Measurements from ENCODE around the gene PHLDA3.

The PHLDA3 gene

GRCh38 chr1:201511396-201511940, 42.5 kb upstream of the PHLDA3 start:
- DNase-seq, result no peak
- no peak overlapping the region for H3K4me2 ChIP-seq (ENCODE audit: insufficient read depth, low read length)
- H3K9ac ChIP-seq (ENCODE audit: low read depth, low read length), result no peak overlapping the region

DNA sequence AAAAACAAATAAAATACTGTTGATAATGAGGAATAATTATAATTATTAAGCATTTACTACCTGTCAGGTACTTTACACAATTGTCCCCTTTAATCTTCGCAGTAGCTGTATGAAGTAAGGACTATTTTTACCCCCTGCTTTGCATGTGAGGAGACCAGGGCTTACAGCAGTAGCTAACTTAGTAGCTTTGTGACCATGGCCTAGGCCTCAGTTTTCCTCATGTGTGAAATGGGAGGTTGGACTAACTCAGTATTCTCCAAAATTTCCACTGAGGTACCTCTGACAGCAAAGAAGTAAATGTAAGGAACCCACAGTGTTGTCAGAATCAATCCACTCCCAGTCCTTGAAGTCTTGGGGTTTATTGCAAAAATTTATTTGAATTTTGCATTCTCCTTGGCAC, 41.7 kb upstream of the PHLDA3 start:
- Histone ChIP-seq H4K20me1 (ENCODE audit: insufficient read depth, low read length) (0 out of 2 replicates have a peak, but pooled peaks cover 3% of the 10 kb centered on the region), H3K4me2 (ENCODE audit: insufficient read depth, low read length) (no peak overlapping the region), H3K27me3 (ENCODE audit: insufficient read depth, low read length, poor library complexity) (no peaks in the 10 kb centered on the region), H3K27ac (ENCODE audit: low read length) (no peak overlapping the region), H2AFZ (ENCODE audit: low read depth, low read length) (no peak overlapping the region), H3K9me3 (ENCODE audit: insufficient read depth, low read length, severe bottlenecking) (no peaks in the 10 kb centered on the region), H3K4me1 (ENCODE audit: insufficient read depth, low read length) (peaks cover 19% of the 10 kb centered on the region), H3K9ac (ENCODE audit: low read depth, low read length) (no peak overlapping the region), H3K36me3 (ENCODE audit: insufficient read depth, low read length) (no peaks in the 10 kb centered on the region), H3K4me3 (ENCODE audit: low read depth in 1 of 2, low read length in 2 of 2) (no peak overlapping the region), H3K79me2 (ENCODE audit: insufficient read depth, low read length) (peaks cover 16% of the 10 kb centered on the region)
- ATAC-seq (ENCODE audit: insufficient read depth, low read depth) (no peak), DNase-seq (no peak)
- TF ChIP-seq CTCF (IDR thresholded peaks at IDR 0.05; ENCODE audit: borderline replicate concordance, extremely low read depth, low read length, poor library complexity, severe bottlenecking), result no peak
- TF ChIP-seq EZH2 (IDR thresholded peaks at IDR 0.05; ENCODE audit: borderline replicate concordance, low read depth, low read length, severe bottlenecking), result no peak

More at GRCh38 chr1:201511396-201511940, 42.5 kb upstream of the PHLDA3 start:
- no peaks in the 10 kb centered on the region for H3K27me3 ChIP-seq (ENCODE audit: insufficient read depth, low read length, poor library complexity)
- no peak overlapping the region for H3K4me3 ChIP-seq (ENCODE audit: low read depth in 1 of 2, low read length in 2 of 2)
- H3K36me3 ChIP-seq (ENCODE audit: insufficient read depth, low read length), result no peaks in the 10 kb centered on the region
- H4K20me1 ChIP-seq (ENCODE audit: insufficient read depth, low read length), result 0 out of 2 replicates have a peak, but pooled peaks cover 3% of the 10 kb centered on the region
- no peak overlapping the region for H3K27ac ChIP-seq (ENCODE audit: low read length)
- peaks cover 9% of the 10 kb centered on the region; the same call in 1 of the 2 replicates for H3K79me2 ChIP-seq (ENCODE audit: insufficient read depth, low read length)
- peaks cover 11% of the 10 kb centered on the region for H3K4me1 ChIP-seq (ENCODE audit: insufficient read depth, low read length)
- H3K9me3 ChIP-seq (ENCODE audit: insufficient read depth, low read length, severe bottlenecking), result no peaks in the 10 kb centered on the region
- no peak for TF ChIP-seq CTCF (IDR thresholded peaks at IDR 0.05; ENCODE audit: borderline replicate concordance, extremely low read depth, low read length, poor library complexity, severe bottlenecking)
- TF ChIP-seq EZH2 (IDR thresholded peaks at IDR 0.05; ENCODE audit: borderline replicate concordance, low read depth, low read length, severe bottlenecking), result no peak
- no peak for ATAC-seq (ENCODE audit: insufficient read depth, low read depth)
- no peak overlapping the region for H2AFZ ChIP-seq (ENCODE audit: low read depth, low read length)

GRCh38 chr1:201509601-201510374, 40.8 kb upstream of the PHLDA3 start:
- Histone ChIP-seq H2AFZ (ENCODE audit: low read depth, low read length) (no peak overlapping the region), H3K79me2 (ENCODE audit: insufficient read depth, low read length) (peaks cover 25% of the 10 kb centered on the region), H3K27ac (ENCODE audit: low read length) (no peak overlapping the region), H4K20me1 (ENCODE audit: insufficient read depth, low read length) (0 out of 2 replicates have a peak, but pooled peaks cover 3% of the 10 kb centered on the region), H3K36me3 (ENCODE audit: insufficient read depth, low read length) (no peaks in the 10 kb centered on the region), H3K4me3 (ENCODE audit: low read depth in 1 of 2, low read length in 2 of 2) (no peak overlapping the region), H3K9ac (ENCODE audit: low read depth, low read length) (no peak overlapping the region), H3K9me3 (ENCODE audit: insufficient read depth, low read length, severe bottlenecking) (no peaks in the 10 kb centered on the region), H3K27me3 (ENCODE audit: insufficient read depth, low read length, poor library complexity) (no peaks in the 10 kb centered on the region), H3K4me1 (ENCODE audit: insufficient read depth, low read length) (peaks cover 28% of the 10 kb centered on the region), H3K4me2 (ENCODE audit: insufficient read depth, low read length) (no peak overlapping the region)
- DNase-seq, result no peak
- no peak for ATAC-seq (ENCODE audit: insufficient read depth, low read depth)
- TF ChIP-seq EZH2 (IDR thresholded peaks at IDR 0.05; ENCODE audit: borderline replicate concordance, low read depth, low read length, severe bottlenecking), result no peak
- no peak for TF ChIP-seq CTCF (IDR thresholded peaks at IDR 0.05; ENCODE audit: borderline replicate concordance, extremely low read depth, low read length, poor library complexity, severe bottlenecking)

All from DND-41 (cell line).